Stimulated activated CD8-positive, alpha-beta memory T cell treated with anti-CD3 and anti-CD28 coated beads, Interleukin-12 subunit alpha, Interleukin-12 subunit beta, amount 100 ng/mL, for 24 hours (primary cell): ENCODE results near the gene TGM1.

Source experiments
- DNase-seq: peaks from one replicate; pipeline ENCODE4 v3.0.0-alpha.2; 2020; ENCODE audit errors: extremely low read depth

The TGM1 gene

GRCh38 chr14:24262821-24263733 lies at the start of gene TGM1:
TGM1 (minus strand) TSS chr14:24263177; CDS start chr14:24262352, 825 bp downstream.
- no peak for DNase-seq

- DNase-seq: no peak
Observed at GRCh38 chr14:24311837-24312615, 49.0 kb upstream of the TGM1 start.

- DNase-seq: no peak
Observed at GRCh38 chr14:24310646-24311604, 47.9 kb upstream of the TGM1 start, which contains the start of gene LTB4R. LTB4R (plus strand) TSS chr14:24311502; CDS start chr14:24315652, 4,150 bp downstream.

GRCh38 chr14:24310265-24310645 lies 47.3 kb upstream of the TGM1 start:
- DNase-seq: no peak

- DNase-seq: no peak
Observed at GRCh38 chr14:24309538-24310264, 46.7 kb upstream of the TGM1 start, which contains the start of gene LTB4R2. LTB4R2 (plus strand) TSS chr14:24310140; CDS start chr14:24310665, 525 bp downstream.

GRCh38 chr14:24308342-24309124 lies 45.6 kb upstream of the TGM1 start:
- no peak for DNase-seq

GRCh38 chr14:24307575-24308341 lies 44.8 kb upstream of the TGM1 start, which contains the start of gene CIDEB:
CIDEB (minus strand) TSS chr14:24307977; CDS start chr14:24307858, 119 bp downstream.
- no peak for DNase-seq

GRCh38 chr14:24307156-24307574 lies 44.2 kb upstream of the TGM1 start:
- DNase-seq: no peak

GRCh38 chr14:24304019-24304387 lies 41.0 kb upstream of the TGM1 start:
- DNase-seq: no peak

GRCh38 chr14:24300326-24300980 lies 37.5 kb upstream of the TGM1 start:
- no peak for DNase-seq

GRCh38 chr14:24299255-24300191 lies 36.5 kb upstream of the TGM1 start, which contains the start of the genes DHRS1 and NOP9:
DHRS1 (minus strand) TSS chr14:24299780; CDS start chr14:24299106, 674 bp downstream.
NOP9 (plus strand) TSS chr14:24299850; CDS start chr14:24299955, 105 bp downstream.
- peak; percentile 85 for DNase-seq

- DNase-seq: no peak
Observed at GRCh38 chr14:24298892-24299254, 35.9 kb upstream of the TGM1 start.

GRCh38 chr14:24297190-24297964 lies 34.4 kb upstream of the TGM1 start:
- DNase-seq: no peak

- DNase-seq: no peak
Observed at GRCh38 chr14:24296341-24297157, 33.6 kb upstream of the TGM1 start.

- DNase-seq: no peak
Observed at GRCh38 chr14:24293525-24293924, 30.5 kb upstream of the TGM1 start.
